ENCODE data around the gene GON7. TPM values are rescaled to one million over a fixed set of nuclear protein-coding genes. Genes with fewer than 3 reads are reported as not detected.
A peak's percentile ranks its signal among the peaks of the same experiment; 100 is the strongest.

Gene GON7, protein sequence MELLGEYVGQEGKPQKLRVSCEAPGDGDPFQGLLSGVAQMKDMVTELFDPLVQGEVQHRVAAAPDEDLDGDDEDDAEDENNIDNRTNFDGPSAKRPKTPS
- total RNA-seq (10 to 100 TPM in 3 of 4 donors, 1 to 10 TPM in 1; 8.6 to 20.2 (median 11.8) TPM), polyA plus RNA-seq (10 to 100 TPM; 29.2 to 80.7 (median 51.7) TPM)

DNA sequence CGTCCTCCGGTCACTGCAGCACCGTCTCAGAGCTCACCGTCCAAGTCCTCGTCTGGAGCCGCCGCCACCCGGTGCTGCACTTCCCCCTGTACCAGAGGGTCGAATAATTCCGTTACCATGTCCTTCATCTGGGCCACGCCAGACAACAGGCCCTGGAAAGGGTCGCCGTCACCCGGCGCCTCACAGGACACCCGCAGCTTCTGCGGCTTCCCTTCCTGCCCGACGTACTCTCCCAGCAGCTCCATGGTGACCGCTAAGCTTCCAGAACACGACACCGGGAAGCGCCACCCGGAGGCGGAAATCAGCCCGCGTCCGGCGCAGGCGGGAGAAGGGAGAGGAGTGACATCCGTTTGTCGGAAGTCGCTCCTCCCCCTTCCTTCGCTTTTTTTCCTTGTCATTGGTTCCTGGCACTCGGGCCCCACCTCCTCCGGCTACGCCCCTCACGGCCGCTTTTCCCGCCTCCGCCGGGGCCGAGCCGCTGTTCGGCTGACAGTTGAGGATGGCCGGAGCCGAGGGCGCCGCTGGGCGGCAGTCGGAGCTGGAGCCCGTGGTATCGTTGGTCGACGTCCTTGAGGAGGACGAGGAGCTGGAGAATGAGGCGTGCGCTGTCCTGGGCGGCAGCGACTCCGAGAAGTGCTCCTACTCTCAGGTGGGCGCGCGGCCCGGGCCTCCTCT, at the start of gene GON7, which contains the start of gene UBR7:
Gene GON7 (minus strand): TSS at position 273 of the 675 bp plus-strand sequence. CDS start 28 bp downstream, at position 245.
Gene UBR7 (plus strand): TSS at position 464 of the 675 bp plus-strand sequence. CDS start 36 bp downstream, at position 500.
- 0% methylated on average over 65 of the region's 65 CpGs for WGBS, 2 donors
- H3K4me3 ChIP-seq, result peak within 1 kb of the TSS; percentile 65 to 90 (median 86)
- peaks cover 0 to 40% (median 33%) of the 10 kb centered on the region in 4 donors for H3K4me1 ChIP-seq
- no peaks in the 10 kb centered on the region for H3K27me3 ChIP-seq
- TF ChIP-seq POLR2A (IDR thresholded peaks at IDR 0.05) (peak; percentile 41 to 55), POLR2AphosphoS5 (IDR thresholded peaks at IDR 0.05) (peak; percentile 69 to 88 (median 85)), EP300 (IDR thresholded peaks at IDR 0.05) (peak in 1 of 4 donors; percentile 66)
- TF ChIP-seq, protein P1, sequence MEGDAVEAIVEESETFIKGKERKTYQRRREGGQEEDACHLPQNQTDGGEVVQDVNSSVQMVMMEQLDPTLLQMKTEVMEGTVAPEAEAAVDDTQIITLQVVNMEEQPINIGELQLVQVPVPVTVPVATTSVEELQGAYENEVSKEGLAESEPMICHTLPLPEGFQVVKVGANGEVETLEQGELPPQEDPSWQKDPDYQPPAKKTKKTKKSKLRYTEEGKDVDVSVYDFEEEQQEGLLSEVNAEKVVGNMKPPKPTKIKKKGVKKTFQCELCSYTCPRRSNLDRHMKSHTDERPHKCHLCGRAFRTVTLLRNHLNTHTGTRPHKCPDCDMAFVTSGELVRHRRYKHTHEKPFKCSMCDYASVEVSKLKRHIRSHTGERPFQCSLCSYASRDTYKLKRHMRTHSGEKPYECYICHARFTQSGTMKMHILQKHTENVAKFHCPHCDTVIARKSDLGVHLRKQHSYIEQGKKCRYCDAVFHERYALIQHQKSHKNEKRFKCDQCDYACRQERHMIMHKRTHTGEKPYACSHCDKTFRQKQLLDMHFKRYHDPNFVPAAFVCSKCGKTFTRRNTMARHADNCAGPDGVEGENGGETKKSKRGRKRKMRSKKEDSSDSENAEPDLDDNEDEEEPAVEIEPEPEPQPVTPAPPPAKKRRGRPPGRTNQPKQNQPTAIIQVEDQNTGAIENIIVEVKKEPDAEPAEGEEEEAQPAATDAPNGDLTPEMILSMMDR (IDR thresholded peaks at IDR 0.05), result no peak
- peak within 1 kb of the TSS; percentile 87 to 94 (median 88) for H3K27ac ChIP-seq
- peaks cover 0 to 18% (median 3%) of the 10 kb centered on the region in 4 donors for H3K36me3 ChIP-seq
- intact Hi-C loops (cut with DNase I), result loop anchor here (1.0 to 10.0 kb wide), 4 partner anchors 23 to 578 kb away; partner anchors contain the start of genes BTBD7, MOAP1 and PRIMA1
- peak; percentile 97 for DNase-seq
- no peaks in the 10 kb centered on the region for H3K9me3 ChIP-seq

DNA sequence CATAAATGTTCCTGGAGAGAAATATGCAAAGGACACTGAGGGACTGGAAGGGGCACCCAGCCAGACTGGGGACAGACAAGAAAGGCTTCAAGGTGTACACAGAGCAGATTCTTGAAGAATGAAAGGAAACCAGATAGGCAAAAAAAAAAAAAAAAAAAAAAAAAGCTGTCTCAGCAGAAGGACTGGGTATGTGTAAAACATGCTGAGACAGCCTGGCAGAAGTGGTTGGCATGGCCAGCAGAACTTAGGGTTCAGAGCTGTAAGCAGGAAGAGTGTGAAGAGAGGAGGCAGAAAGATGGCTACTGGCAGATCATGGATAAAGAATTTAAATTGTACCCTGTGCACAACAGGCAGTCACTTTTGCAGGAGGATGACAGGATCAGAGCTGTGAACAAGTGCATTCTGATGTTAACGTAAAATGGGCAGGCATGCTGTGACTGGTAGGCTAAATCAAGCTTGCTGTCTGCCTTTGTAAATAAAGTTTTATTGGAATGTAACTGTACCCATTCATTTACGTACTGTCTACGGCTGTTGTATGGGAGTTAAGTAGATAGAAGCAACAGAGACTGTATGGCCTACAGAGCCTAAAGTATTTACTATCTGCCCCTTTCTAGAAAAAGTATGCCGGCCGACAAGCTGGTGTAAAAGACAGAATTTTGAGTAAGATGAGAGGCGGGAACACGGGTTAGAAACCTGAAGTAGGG, 42.4 kb upstream of the GON7 start:
- H3K36me3 ChIP-seq, result peaks cover 5 to 84% (median 35%) of the 10 kb centered on the region in 4 donors
- WGBS, 2 donors, result 91 to 95% methylated on average over 7 of the region's 7 CpGs
- H3K27ac ChIP-seq, result no peak overlapping the region
- intact Hi-C loops (cut with DNase I), result no loop called here
- TF ChIP-seq POLR2A (IDR thresholded peaks at IDR 0.05), result no peak
- TF ChIP-seq EP300 (IDR thresholded peaks at IDR 0.05), result no peak
- TF ChIP-seq POLR2AphosphoS5 (IDR thresholded peaks at IDR 0.05), result no peak
- TF ChIP-seq, protein P1 (IDR thresholded peaks at IDR 0.05), result no peak
- no peak for DNase-seq
- no peaks in the 10 kb centered on the region for H3K27me3 ChIP-seq
- H3K9me3 ChIP-seq, result no peaks in the 10 kb centered on the region
- H3K4me3 ChIP-seq, result no peak overlapping the region
- H3K4me1 ChIP-seq, result no peaks in the 10 kb centered on the region

DNA sequence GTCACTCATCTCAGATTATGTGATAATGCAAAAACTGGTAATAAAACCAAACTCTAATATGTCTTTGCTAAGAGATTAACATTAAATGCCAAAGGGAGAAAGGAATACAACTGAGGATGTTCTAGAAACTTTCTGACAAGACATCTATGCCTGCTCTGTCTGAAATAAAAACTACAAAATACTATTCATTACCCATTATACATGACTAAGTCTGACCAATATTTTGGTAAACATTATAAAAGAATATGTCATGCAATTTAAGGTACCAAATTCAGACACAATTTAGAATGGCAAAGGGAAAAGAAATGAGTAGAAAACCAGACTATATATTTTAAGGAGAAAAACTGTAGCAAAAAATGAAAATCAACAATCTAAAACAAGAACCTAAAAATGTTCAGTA, 39.7 kb upstream of the GON7 start:
- Histone ChIP-seq H3K4me3 (no peak overlapping the region), H3K4me1 (no peaks in the 10 kb centered on the region), H3K36me3 (peaks cover 5 to 96% (median 36%) of the 10 kb centered on the region in 4 donors), H3K9me3 (no peaks in the 10 kb centered on the region), H3K27me3 (no peaks in the 10 kb centered on the region), H3K27ac (no peak overlapping the region)
- intact Hi-C loops (cut with DNase I), result no loop called here
- DNase-seq, result no peak
- no peak for TF ChIP-seq POLR2A (IDR thresholded peaks at IDR 0.05)
- no peak for TF ChIP-seq POLR2AphosphoS5 (IDR thresholded peaks at IDR 0.05)
- TF ChIP-seq, protein P1 (IDR thresholded peaks at IDR 0.05), result no peak
- TF ChIP-seq EP300 (IDR thresholded peaks at IDR 0.05), result no peak

DNA sequence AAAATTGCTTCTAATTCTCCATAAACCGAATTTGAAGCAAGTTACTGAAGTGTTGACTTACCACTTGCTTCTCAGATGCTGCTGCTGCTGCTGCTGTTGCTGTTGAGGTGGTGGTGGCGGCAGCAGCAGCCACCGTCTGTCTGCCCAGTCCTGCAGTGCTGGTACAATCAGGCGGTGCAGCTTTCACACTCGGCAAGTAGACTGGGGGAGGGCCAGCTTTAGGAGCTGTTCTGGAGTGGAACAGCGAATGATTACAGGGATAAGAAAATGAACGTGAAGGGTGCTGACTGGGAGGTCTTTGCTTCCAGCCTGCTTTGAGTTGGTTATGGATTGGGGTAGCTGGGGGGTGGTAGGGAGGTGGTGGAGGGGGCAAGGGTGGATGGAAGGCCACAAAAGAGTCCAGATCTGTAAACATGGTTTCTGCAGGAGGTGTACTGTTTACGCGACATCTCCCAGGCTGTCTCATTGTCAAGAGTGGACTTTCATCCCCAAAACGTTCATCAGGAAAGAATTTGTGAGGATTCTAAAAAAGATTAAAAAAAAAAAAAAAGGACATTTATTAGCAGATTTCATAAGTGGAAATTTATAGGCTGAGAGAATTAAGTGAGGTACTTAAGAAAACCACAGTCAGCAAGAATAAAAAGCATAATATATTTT, 39.0 kb upstream of the GON7 start:
- Histone ChIP-seq H3K27ac (no peak overlapping the region), H3K9me3 (no peaks in the 10 kb centered on the region), H3K4me3 (no peak overlapping the region), H3K36me3 (peaks cover 11 to 96% (median 37%) of the 10 kb centered on the region in 4 donors), H3K27me3 (no peaks in the 10 kb centered on the region), H3K4me1 (no peaks in the 10 kb centered on the region)
- intact Hi-C loops (cut with DNase I), result no loop called here
- no peak for DNase-seq
- TF ChIP-seq EP300 (IDR thresholded peaks at IDR 0.05) (no peak), POLR2A (IDR thresholded peaks at IDR 0.05) (no peak), POLR2AphosphoS5 (IDR thresholded peaks at IDR 0.05) (no peak)
- TF ChIP-seq, protein P1 (IDR thresholded peaks at IDR 0.05), result no peak
- WGBS, 2 donors, result 84 to 91% methylated on average over 10 of the region's 10 CpGs

All from sigmoid colon (tissue), 7 donors.